Measurements from ENCODE around the gene GRIPAP1.

The GRIPAP1 gene

DNA sequence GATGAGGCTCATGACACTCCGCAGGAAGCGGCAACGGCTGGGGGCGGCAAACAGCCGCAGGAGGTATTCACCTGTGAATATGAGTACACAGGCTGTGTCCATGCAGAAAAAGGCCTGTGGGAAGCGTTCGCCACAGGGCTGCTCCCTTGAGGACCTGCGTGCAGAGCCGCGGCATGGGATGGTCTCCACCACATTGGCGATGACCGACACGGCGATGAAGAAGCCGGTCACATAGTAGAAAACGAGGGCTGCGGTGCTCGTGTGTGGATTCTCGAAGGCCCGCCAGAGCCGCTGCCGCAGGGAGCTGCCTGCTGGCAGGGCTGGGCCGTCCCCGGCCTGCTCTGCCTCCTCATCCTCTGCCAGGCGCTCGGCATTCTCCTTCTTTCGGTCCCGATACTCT lies 32.6 kb downstream of the GRIPAP1 start:
- no peak overlapping the region for H3K4me3 ChIP-seq (ENCODE audit: low read depth, low read length)
- ChIA-PET POLR2A (no interaction called here), CTCF (no interaction called here)
- TF ChIP-seq, protein P1, sequence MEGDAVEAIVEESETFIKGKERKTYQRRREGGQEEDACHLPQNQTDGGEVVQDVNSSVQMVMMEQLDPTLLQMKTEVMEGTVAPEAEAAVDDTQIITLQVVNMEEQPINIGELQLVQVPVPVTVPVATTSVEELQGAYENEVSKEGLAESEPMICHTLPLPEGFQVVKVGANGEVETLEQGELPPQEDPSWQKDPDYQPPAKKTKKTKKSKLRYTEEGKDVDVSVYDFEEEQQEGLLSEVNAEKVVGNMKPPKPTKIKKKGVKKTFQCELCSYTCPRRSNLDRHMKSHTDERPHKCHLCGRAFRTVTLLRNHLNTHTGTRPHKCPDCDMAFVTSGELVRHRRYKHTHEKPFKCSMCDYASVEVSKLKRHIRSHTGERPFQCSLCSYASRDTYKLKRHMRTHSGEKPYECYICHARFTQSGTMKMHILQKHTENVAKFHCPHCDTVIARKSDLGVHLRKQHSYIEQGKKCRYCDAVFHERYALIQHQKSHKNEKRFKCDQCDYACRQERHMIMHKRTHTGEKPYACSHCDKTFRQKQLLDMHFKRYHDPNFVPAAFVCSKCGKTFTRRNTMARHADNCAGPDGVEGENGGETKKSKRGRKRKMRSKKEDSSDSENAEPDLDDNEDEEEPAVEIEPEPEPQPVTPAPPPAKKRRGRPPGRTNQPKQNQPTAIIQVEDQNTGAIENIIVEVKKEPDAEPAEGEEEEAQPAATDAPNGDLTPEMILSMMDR (IDR thresholded peaks at IDR 0.05; ENCODE audit: insufficient read depth, low read length, missing control alignments): no peak
- no peak for DNase-seq (ENCODE audit: low read depth, low spot score)

DNA sequence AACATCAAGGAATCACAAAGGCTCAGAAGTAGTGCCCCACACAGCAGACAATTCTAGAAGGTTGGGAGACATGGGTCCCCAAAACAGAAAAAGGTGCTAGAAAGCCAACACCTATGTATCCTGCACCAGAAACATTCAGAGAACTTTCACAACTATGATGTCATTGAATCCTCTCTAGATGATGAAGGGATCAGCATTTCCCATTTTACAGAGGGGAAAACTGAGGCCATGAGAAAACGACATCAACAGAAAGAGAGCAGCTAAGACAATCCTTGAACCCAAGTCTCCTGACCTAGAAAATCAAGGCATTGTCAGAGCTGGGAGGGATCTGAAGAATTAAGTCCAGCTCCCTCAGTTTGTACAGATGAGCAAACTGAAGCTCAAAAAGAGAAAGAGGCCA lies 33.7 kb downstream of the GRIPAP1 start:
- POLR2A ChIA-PET: interaction anchor here (1.6 kb wide), 1 partner anchor 10 kb away, joined by 8 read pairs; the partner anchor contains the start of gene OTUD5
- DNase-seq (ENCODE audit: low read depth, low spot score): no peak
- CTCF ChIA-PET: no interaction called here
- TF ChIP-seq, protein P1 (IDR thresholded peaks at IDR 0.05; ENCODE audit: insufficient read depth, low read length, missing control alignments): no peak
- no peak overlapping the region for H3K4me3 ChIP-seq (ENCODE audit: low read depth, low read length)

DNA sequence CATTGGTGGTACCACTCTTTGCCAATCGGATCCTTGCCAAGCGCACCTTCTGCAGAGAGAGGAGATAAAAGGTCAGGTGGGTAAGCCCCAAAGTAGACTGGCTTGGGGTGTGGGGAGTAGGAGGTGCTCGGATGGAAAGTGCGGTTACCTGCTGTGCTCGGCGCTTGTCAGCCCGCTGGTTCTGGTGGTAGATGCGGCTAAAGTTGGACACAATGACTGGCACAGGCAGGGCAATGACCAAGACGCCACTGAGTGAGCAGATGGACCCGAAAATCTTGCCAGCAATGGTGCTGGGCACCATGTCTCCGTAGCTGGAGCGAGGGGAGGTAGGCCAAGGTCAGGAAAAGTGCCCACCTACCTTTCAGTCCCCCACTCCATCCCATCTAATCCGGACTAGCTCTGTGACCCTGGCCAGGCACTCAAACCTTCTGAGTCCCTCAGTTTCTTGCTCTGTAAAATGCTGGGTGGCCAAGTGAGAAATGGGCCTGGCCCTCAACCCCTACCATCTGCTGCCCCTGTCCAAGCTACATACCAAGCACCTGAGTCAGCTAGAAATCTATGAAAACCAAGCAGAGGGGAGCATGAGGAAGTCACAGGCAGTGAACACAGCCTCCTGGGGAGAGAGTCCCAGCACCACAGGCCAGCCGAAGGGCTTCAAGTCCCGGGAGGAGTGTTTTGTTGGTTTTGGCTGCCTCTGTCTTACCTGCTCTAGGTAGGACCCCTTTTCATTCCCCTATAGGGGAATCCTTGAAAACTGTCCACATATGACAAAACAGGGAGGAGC lies 35.1 kb downstream of the GRIPAP1 start:
- ChIA-PET POLR2A (no interaction called here), CTCF (no interaction called here)
- TF ChIP-seq, protein P1 (IDR thresholded peaks at IDR 0.05; ENCODE audit: insufficient read depth, low read length, missing control alignments): no peak
- no peak for DNase-seq (ENCODE audit: low read depth, low spot score)
- H3K4me3 ChIP-seq (ENCODE audit: low read depth, low read length): no peak overlapping the region

DNA sequence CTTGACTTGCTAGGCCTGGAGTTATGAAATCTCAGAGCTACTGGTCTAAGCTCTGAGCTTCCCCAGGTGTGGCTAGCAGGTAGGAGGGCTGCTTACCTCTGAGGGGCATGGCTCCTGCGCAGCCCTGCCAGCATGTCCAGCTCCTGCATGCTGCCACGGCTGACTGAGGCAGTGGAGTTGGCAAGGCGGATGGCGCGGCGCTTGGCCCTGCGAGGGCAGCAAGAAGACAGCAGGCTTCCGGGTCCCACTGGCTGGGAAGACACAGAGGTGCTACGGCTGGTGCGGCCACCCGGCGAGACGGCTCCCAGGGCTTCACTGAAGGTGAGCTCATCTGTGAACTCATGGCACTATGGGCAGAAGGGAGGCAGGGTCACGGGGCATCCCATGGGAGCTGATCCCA lies 36.1 kb downstream of the GRIPAP1 start:
- H3K4me3 ChIP-seq (ENCODE audit: low read depth, low read length): no peak overlapping the region
- DNase-seq (ENCODE audit: low read depth, low spot score): no peak
- ChIA-PET CTCF (interaction anchor here (1.2 kb wide), 1 partner anchor 8 kb away, joined by 3 read pairs; no protein-coding TSS in a partner anchor), POLR2A (no interaction called here)
- TF ChIP-seq, protein P1 (IDR thresholded peaks at IDR 0.05; ENCODE audit: insufficient read depth, low read length, missing control alignments): no peak

DNA sequence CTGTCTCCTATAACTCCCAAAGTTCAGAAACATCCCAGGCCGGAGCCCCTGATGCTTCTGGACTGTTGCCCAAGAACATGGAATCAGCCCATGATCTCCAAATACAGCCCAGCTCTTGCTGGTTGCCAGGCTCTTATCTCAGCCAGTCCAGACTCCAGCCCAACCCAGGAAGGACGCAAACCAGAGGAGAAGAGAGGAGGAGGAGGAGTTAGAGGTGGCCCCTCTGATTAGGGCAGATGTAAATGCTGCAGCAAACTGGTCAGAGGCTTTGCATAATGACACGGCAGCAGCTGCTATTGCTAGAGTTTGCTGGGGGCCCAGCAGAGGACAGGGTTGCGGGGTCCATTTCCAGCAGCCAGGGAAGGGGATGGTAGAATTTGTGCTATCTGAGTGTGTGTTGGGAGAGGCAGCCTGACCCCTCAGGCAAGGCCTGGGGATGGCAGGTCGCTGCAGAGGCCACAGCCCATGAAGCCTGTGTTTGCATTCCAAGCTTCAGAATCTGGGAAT lies 40.4 kb downstream of the GRIPAP1 start:
- CTCF ChIA-PET: no interaction called here
- TF ChIP-seq, protein P1 (IDR thresholded peaks at IDR 0.05; ENCODE audit: insufficient read depth, low read length, missing control alignments): no peak
- DNase-seq (ENCODE audit: low read depth, low spot score): no peak
- no peak overlapping the region for H3K4me3 ChIP-seq (ENCODE audit: low read depth, low read length)
- POLR2A ChIA-PET: no interaction called here

DNA sequence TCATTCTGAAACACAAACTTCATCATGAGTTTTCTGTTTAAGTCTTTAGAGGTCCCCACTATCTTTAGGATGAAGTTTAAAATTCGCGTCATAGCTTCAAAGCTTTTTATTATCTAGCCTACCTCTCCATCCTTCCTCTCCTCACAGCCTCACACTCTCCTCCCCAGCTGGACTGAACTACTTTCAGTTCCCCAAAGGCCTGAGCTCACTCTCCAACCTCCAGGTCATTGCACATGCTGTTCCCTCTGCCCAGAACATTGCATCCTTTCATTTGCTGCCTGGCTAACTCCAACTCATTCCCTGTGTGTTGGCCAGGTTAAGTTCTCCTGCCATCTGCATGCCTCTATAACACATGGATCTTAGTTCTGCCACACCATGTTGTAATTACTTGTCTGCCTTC lies 41.8 kb downstream of the GRIPAP1 start:
- H3K4me3 ChIP-seq (ENCODE audit: low read depth, low read length): no peak overlapping the region
- ChIA-PET CTCF (no interaction called here), POLR2A (interaction anchor here (0.7 kb wide), 1 partner anchor 97 kb away, joined by 3 read pairs; no protein-coding TSS in a partner anchor)
- TF ChIP-seq, protein P1 (IDR thresholded peaks at IDR 0.05; ENCODE audit: insufficient read depth, low read length, missing control alignments): no peak
- DNase-seq (ENCODE audit: low read depth, low spot score): no peak

All from AG04449 (cell line).